ENCODE measurements around the gene P3H2. TPM values are rescaled to one million over a fixed set of nuclear protein-coding genes. Genes with fewer than 3 reads are reported as not detected.
"Not testable (repeated sequence)": the region's sequence is repeated elsewhere in the genome, so short reads cannot be mapped to it uniquely, and the experiment has no call there.

The P3H2 gene
- total RNA-seq, 1 donor from 2014 or later = 17.7 TPM

GRCh38 chr3:190096345-190096744 is 24.4 kb downstream of the P3H2 start:
- intact Hi-C loops (cut with DNase I) = no loop called here
- DNase-seq (ENCODE audit: low spot score) = no peak

GRCh38 chr3:190094160-190094718 is 26.5 kb downstream of the P3H2 start:
- intact Hi-C loops (cut with DNase I) = no loop called here
- DNase-seq (ENCODE audit: low spot score) = no peak

- intact Hi-C loops (cut with DNase I) = no loop called here
Observed at GRCh38 chr3:190092250-190092649, 28.4 kb downstream of the P3H2 start.

GRCh38 chr3:190089711-190090110 is 31.0 kb downstream of the P3H2 start:
- DNase-seq (ENCODE audit: low spot score) = no peak
- intact Hi-C loops (cut with DNase I) = no loop called here

More at GRCh38 chr3:190092250-190092649, 28.4 kb downstream of the P3H2 start:
- DNase-seq (ENCODE audit: low spot score) = no peak

- DNase-seq (ENCODE audit: low spot score) = no peak
- intact Hi-C loops (cut with DNase I) = no loop called here
Observed at GRCh38 chr3:190088890-190089289, 31.8 kb downstream of the P3H2 start.

GRCh38 chr3:190086191-190086590 is 34.5 kb downstream of the P3H2 start:
- no peak for DNase-seq (ENCODE audit: low spot score)
- intact Hi-C loops (cut with DNase I) = no loop called here

GRCh38 chr3:190084983-190085382 is 35.7 kb downstream of the P3H2 start:
- intact Hi-C loops (cut with DNase I) = no loop called here
- DNase-seq (ENCODE audit: low spot score) = no peak

- DNase-seq (ENCODE audit: low spot score) = no peak
- intact Hi-C loops (cut with DNase I) = no loop called here
Observed at GRCh38 chr3:190083635-190084034, 37.1 kb downstream of the P3H2 start.

GRCh38 chr3:190081389-190081788 is 39.3 kb downstream of the P3H2 start:
- intact Hi-C loops (cut with DNase I) = no loop called here
- no peak for DNase-seq (ENCODE audit: low spot score)

GRCh38 chr3:190079173-190079572 is 41.5 kb downstream of the P3H2 start:
- intact Hi-C loops (cut with DNase I) = loop anchor here (5.0 kb wide), 1 partner anchor 62 kb away; no protein-coding TSS in a partner anchor

GRCh38 chr3:190077395-190078045 is 43.2 kb downstream of the P3H2 start:
- intact Hi-C loops (cut with DNase I) = loop anchor here (5.0 kb wide), 1 partner anchor 60 kb away; no protein-coding TSS in a partner anchor
- no peak for DNase-seq (ENCODE audit: low spot score)

More at GRCh38 chr3:190079173-190079572, 41.5 kb downstream of the P3H2 start:
- not testable (repeated sequence) for DNase-seq (ENCODE audit: low spot score)

GRCh38 chr3:190076601-190077394 is 43.9 kb downstream of the P3H2 start:
- no peak for DNase-seq (ENCODE audit: low spot score)
- intact Hi-C loops (cut with DNase I) = loop anchor here (5.0 kb wide), 1 partner anchor 59 kb away; no protein-coding TSS in a partner anchor

- no peak for DNase-seq (ENCODE audit: low spot score)
- intact Hi-C loops (cut with DNase I) = loop anchor here (5.0 kb wide), 1 partner anchor 59 kb away; no protein-coding TSS in a partner anchor
Observed at GRCh38 chr3:190076136-190076535, 44.6 kb downstream of the P3H2 start.

GRCh38 chr3:190074817-190075216 is 45.9 kb downstream of the P3H2 start:
- intact Hi-C loops (cut with DNase I) = loop anchor here (5.0 kb wide), 1 partner anchor 58 kb away; no protein-coding TSS in a partner anchor
- DNase-seq (ENCODE audit: low spot score) = no peak

- intact Hi-C loops (cut with DNase I) = no loop called here
- no peak for DNase-seq (ENCODE audit: low spot score)
Observed at GRCh38 chr3:190073264-190074008, 47.3 kb downstream of the P3H2 start.

- no peak for DNase-seq (ENCODE audit: low spot score)
- intact Hi-C loops (cut with DNase I) = no loop called here
Observed at GRCh38 chr3:190072856-190073255, 47.8 kb downstream of the P3H2 start.

- intact Hi-C loops (cut with DNase I) = not testable (repeated sequence)
Observed at GRCh38 chr3:190071921-190072320, 48.8 kb downstream of the P3H2 start.

GRCh38 chr3:190070622-190071347 is 49.9 kb downstream of the P3H2 start:
- no peak for DNase-seq (ENCODE audit: low spot score)
- intact Hi-C loops (cut with DNase I) = no loop called here

More at GRCh38 chr3:190071921-190072320, 48.8 kb downstream of the P3H2 start:
- DNase-seq (ENCODE audit: low spot score) = not testable (repeated sequence)

GRCh38 chr3:190065204-190065603 is 55.5 kb downstream of the P3H2 start:
- intact Hi-C loops (cut with DNase I) = no loop called here

More at GRCh38 chr3:190065204-190065603, 55.5 kb downstream of the P3H2 start:
- no peak for DNase-seq (ENCODE audit: low spot score)

All from cardiac septum (tissue), 1 donor.